ENCODE data around the gene RIPOR2.

The RIPOR2 gene, protein sequence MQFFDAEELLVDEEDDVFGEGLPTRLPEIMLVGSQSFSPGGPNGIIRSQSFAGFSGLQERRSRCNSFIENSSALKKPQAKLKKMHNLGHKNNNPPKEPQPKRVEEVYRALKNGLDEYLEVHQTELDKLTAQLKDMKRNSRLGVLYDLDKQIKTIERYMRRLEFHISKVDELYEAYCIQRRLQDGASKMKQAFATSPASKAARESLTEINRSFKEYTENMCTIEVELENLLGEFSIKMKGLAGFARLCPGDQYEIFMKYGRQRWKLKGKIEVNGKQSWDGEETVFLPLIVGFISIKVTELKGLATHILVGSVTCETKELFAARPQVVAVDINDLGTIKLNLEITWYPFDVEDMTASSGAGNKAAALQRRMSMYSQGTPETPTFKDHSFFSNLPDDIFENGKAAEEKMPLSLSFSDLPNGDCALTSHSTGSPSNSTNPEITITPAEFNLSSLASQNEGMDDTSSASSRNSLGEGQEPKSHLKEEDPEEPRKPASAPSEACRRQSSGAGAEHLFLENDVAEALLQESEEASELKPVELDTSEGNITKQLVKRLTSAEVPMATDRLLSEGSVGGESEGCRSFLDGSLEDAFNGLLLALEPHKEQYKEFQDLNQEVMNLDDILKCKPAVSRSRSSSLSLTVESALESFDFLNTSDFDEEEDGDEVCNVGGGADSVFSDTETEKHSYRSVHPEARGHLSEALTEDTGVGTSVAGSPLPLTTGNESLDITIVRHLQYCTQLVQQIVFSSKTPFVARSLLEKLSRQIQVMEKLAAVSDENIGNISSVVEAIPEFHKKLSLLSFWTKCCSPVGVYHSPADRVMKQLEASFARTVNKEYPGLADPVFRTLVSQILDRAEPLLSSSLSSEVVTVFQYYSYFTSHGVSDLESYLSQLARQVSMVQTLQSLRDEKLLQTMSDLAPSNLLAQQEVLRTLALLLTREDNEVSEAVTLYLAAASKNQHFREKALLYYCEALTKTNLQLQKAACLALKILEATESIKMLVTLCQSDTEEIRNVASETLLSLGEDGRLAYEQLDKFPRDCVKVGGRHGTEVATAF

DNA sequence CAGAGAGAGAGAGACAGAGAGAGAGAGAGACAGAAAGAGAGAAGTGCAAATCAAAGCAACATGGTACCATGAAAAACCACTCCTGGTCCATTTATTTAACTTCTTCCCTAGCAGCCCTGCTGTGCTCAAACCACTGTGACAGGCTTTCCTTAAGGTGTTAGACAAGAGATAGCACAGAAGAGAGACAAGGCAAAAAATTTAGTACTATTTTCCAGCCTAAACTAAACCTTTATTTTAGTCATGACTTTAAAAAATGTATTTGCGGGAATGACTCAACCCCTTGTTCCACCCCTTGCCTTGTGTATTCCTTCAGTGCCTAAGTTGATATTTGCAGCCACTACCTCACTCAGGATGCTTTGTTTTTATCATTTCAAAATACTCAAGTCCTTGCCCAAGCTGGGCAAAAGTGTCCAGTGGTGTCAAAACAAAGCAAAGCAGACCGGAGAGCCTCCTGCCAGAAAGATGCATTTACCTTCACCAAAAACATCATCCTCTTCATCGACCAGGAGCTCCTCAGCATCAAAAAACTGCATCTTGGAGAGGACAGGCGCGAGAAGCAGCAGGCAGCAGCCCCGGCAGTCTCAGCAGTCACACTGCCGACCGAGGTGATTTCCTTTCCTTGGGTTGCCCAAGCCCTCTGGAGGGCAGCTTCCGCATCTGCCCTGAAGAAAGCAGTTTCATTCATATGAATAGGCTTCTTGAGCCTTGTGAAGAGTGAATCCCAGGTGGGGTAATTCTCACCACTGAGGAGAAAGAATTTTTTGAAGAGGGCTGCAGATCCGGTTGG, at the start of gene RIPOR2:
Gene RIPOR2 (minus strand): TSS at position 595 of the 787 bp plus-strand sequence. CDS start 62 bp downstream, at position 533.
- H3K4me3 Mint-ChIP-seq: peak within 1 kb of the TSS; percentile 99
- H3K27ac Mint-ChIP-seq (ENCODE audit: low read depth): peak within 1 kb of the TSS; percentile 98
- peaks cover 49% of the 10 kb centered on the region for H3K36me3 Mint-ChIP-seq (ENCODE audit: insufficient read depth)
- H3K9me3 Mint-ChIP-seq: no peaks in the 10 kb centered on the region
- DNase-seq (ENCODE audit: low spot score in 2 of 2) (peak; percentile 48 to 63), ATAC-seq (replicated peaks; ENCODE audit: extremely low read depth, poor library complexity, severe bottlenecking) (peak; percentile 83)
- H3K4me1 Mint-ChIP-seq: peaks cover 59% of the 10 kb centered on the region
- no peaks in the 10 kb centered on the region for H3K27me3 Mint-ChIP-seq

GRCh38 chr6:24985323-24985722, 49.6 kb upstream of the RIPOR2 start:
- Mint-ChIP-seq H3K36me3 (ENCODE audit: insufficient read depth) (peaks cover 6% of the 10 kb centered on the region), H3K27me3 (no peaks in the 10 kb centered on the region), H3K4me1 (peaks cover 62% of the 10 kb centered on the region), H3K9me3 (no peaks in the 10 kb centered on the region), H3K27ac (ENCODE audit: low read depth) (no peak overlapping the region), H3K4me3 (no peak overlapping the region)
- no peak for DNase-seq (ENCODE audit: low spot score in 2 of 2)
- ATAC-seq (replicated peaks; ENCODE audit: extremely low read depth, poor library complexity, severe bottlenecking): no peak

DNA sequence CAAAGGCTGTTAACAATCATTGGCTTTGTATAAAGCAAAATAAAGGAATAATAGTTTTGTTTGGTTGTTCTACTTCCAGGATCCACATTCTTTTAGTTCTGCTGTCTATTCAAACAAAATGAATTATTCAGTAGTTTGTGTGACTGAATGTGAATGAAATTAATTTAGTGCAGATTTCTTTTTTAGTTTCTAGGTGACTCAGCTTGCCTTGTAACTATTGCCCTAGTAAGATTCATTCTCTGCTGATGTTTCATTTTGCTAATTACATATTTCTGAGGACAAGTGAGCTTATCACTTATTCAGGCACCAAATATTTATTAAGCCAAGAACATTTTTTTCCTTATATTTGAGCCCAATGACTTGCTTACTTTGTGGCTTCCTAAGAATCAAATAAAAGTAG, 46.5 kb upstream of the RIPOR2 start:
- no peak for ATAC-seq (replicated peaks; ENCODE audit: extremely low read depth, poor library complexity, severe bottlenecking)
- Mint-ChIP-seq H3K27ac (ENCODE audit: low read depth) (no peak overlapping the region), H3K4me1 (peaks cover 67% of the 10 kb centered on the region), H3K4me3 (no peak overlapping the region), H3K9me3 (no peaks in the 10 kb centered on the region), H3K36me3 (ENCODE audit: insufficient read depth) (peaks cover 9% of the 10 kb centered on the region), H3K27me3 (no peaks in the 10 kb centered on the region)
- DNase-seq (ENCODE audit: low spot score in 2 of 2): no peak

DNA sequence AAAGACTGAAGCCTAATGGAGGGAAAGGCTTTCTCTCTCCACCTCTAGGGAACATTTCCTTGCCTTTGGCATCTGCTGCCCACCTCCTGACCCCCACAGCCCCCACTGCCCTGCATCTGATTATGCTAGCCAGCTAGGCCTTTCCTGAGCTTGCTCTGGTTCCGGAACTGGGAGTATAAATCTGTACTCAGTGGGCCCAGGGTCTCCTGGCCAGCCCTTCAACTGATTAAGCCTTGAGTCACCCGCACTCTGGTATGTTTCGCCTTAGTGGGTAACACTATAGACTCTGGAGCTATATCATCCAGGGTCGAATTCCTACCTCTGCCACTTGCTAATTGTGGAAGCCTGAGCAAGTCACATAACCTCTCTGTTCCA, 45.6 kb upstream of the RIPOR2 start:
- no peak for ATAC-seq (replicated peaks; ENCODE audit: extremely low read depth, poor library complexity, severe bottlenecking)
- Mint-ChIP-seq H3K4me1 (peaks cover 60% of the 10 kb centered on the region), H3K27ac (ENCODE audit: low read depth) (no peak overlapping the region), H3K36me3 (ENCODE audit: insufficient read depth) (peaks cover 6% of the 10 kb centered on the region), H3K27me3 (no peaks in the 10 kb centered on the region), H3K4me3 (no peak overlapping the region), H3K9me3 (no peaks in the 10 kb centered on the region)
- DNase-seq (ENCODE audit: low spot score in 2 of 2): no peak

- no peaks in the 10 kb centered on the region for H3K27me3 Mint-ChIP-seq
- no peak overlapping the region for H3K4me3 Mint-ChIP-seq
- DNase-seq (ENCODE audit: low spot score in 2 of 2) (no peak), ATAC-seq (replicated peaks; ENCODE audit: extremely low read depth, poor library complexity, severe bottlenecking) (peak; percentile 40)
- H3K9me3 Mint-ChIP-seq: no peaks in the 10 kb centered on the region
- H3K27ac Mint-ChIP-seq (ENCODE audit: low read depth): peak overlapping the region; percentile 6
- H3K36me3 Mint-ChIP-seq (ENCODE audit: insufficient read depth): peaks cover 5% of the 10 kb centered on the region
- peaks cover 55% of the 10 kb centered on the region for H3K4me1 Mint-ChIP-seq
These were observed 45.0 kb upstream of the RIPOR2 start for GRCh38 chr6:24980507-24981385.

DNA sequence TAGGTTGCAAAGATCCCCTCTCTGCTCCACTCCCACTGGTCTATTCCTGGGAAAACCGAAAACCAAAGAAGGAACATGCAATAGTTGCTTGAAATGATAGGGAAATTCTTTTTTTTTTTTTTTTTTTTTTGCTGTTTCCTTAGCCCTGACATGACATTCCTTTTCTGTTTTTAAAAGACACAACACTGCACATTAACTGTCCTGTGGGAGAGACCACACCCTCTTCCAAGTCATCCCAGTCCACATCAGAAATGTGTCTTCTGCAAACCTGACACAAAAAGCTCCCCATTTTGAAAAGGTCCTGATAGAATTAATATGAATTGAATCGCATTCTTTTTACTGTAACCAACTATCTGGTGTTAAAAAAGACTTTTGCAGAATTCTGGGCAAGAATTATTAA, 43.4 kb upstream of the RIPOR2 start:
- no peaks in the 10 kb centered on the region for H3K27me3 Mint-ChIP-seq
- H3K9me3 Mint-ChIP-seq: no peaks in the 10 kb centered on the region
- ATAC-seq (replicated peaks; ENCODE audit: extremely low read depth, poor library complexity, severe bottlenecking): no peak
- peaks cover 7% of the 10 kb centered on the region for H3K36me3 Mint-ChIP-seq (ENCODE audit: insufficient read depth)
- H3K4me1 Mint-ChIP-seq: peaks cover 56% of the 10 kb centered on the region
- no peak overlapping the region for H3K27ac Mint-ChIP-seq (ENCODE audit: low read depth)
- H3K4me3 Mint-ChIP-seq: no peak overlapping the region
- DNase-seq (ENCODE audit: low spot score in 2 of 2): no peak

DNA sequence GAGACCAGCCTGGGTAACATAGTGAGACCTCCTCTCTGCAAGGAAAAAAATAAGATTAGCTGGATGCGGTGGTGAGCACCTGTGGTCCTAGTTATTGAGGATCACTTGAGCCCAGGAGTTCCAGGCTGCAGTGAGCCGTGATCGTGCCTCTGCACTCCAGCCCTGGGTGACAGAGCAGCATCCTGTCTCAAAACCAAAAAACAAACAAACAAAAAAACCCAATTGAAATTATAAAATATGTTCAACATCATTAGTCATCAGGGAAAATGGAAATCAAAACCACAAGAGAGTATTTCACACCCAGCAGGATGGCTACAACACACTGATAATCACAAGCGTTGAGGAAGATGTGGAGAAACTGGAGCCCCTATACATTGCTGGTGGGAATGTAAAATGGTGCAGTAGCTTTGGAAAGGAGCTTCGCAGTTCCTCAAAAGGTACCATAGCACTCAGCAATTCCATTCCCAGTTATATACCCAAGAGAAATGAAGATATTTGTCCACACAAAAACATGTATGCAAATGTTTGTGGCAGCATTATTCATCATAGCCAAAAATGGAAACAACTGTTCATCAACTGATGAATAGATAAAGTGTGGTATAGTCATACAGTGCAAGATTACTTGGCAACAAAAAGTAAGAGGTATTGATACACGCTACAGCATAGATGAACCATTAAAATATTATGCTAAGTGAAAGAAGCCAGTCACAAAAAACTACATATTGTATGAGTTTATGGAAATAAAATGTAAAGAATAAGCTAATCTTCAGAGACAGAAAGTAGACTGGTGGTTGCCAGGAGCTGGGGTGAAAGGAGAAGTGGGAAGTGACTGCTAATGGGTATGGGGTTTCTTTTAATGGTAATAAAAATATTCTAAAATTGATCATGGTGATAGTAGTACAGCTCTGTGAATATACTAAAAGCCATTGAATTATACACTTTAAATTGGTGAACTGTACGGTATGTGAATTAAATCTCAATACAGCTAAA, 38.7 kb upstream of the RIPOR2 start:
- peak; percentile 87 for ATAC-seq (replicated peaks; ENCODE audit: extremely low read depth, poor library complexity, severe bottlenecking)
- H3K4me1 Mint-ChIP-seq: peaks cover 65% of the 10 kb centered on the region
- peak overlapping the region; percentile 51 for H3K4me3 Mint-ChIP-seq
- H3K9me3 Mint-ChIP-seq: no peaks in the 10 kb centered on the region
- no peak for DNase-seq (ENCODE audit: low spot score in 2 of 2)
- H3K27ac Mint-ChIP-seq (ENCODE audit: low read depth): peak overlapping the region; percentile 89
- H3K36me3 Mint-ChIP-seq (ENCODE audit: insufficient read depth): peaks cover 7% of the 10 kb centered on the region
- no peaks in the 10 kb centered on the region for H3K27me3 Mint-ChIP-seq

DNA sequence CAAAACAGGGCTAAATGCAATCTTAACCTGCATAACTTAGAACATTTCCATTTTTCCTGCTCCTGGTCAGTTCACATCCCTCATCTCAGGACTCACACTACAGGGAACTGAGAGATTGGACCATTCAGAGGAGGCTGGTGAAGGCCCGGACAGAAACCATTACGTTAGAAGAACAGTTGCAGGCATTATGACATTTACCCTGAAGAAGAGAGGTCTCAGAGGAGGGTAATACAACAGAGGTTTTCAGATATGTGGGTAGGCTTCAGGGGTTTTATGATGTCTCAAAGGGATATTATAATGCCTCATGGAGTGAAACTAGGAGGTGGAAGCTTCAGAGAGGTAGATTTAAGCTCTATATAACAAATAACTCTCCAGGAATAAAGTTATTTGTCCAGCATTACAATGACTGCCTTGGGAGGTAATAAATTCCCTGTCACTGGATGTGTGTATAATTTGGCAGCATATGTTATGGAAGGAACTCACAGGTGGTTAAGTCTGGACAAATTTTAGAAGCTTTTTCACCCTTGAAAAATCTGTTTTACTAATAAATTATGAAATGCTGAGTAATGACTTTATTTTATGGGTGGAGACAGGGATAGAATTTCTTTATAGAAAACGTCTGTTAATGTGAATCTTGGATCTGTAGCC, 36.7 kb upstream of the RIPOR2 start:
- H3K4me1 Mint-ChIP-seq: peaks cover 72% of the 10 kb centered on the region
- H3K9me3 Mint-ChIP-seq: no peaks in the 10 kb centered on the region
- no peak for ATAC-seq (replicated peaks; ENCODE audit: extremely low read depth, poor library complexity, severe bottlenecking)
- peak overlapping the region; percentile 42 for H3K4me3 Mint-ChIP-seq
- peaks cover 4% of the 10 kb centered on the region for H3K36me3 Mint-ChIP-seq (ENCODE audit: insufficient read depth)
- DNase-seq (ENCODE audit: low spot score in 2 of 2): no peak
- H3K27ac Mint-ChIP-seq (ENCODE audit: low read depth): peak overlapping the region; percentile 89
- H3K27me3 Mint-ChIP-seq: no peaks in the 10 kb centered on the region

GRCh38 chr6:24971067-24971466, 35.3 kb upstream of the RIPOR2 start:
- H3K27me3 Mint-ChIP-seq: no peaks in the 10 kb centered on the region
- peak overlapping the region; percentile 89 for H3K27ac Mint-ChIP-seq (ENCODE audit: low read depth)
- no peak for ATAC-seq (replicated peaks; ENCODE audit: extremely low read depth, poor library complexity, severe bottlenecking)
- no peaks in the 10 kb centered on the region for H3K9me3 Mint-ChIP-seq
- no peak for DNase-seq (ENCODE audit: low spot score in 2 of 2)
- H3K4me3 Mint-ChIP-seq: no peak overlapping the region
- H3K4me1 Mint-ChIP-seq: peaks cover 84% of the 10 kb centered on the region
- peaks cover 4% of the 10 kb centered on the region for H3K36me3 Mint-ChIP-seq (ENCODE audit: insufficient read depth)

GRCh38 chr6:24969343-24969860, 33.6 kb upstream of the RIPOR2 start:
- Mint-ChIP-seq H3K4me1 (peaks cover 82% of the 10 kb centered on the region), H3K36me3 (ENCODE audit: insufficient read depth) (peaks cover 1% of the 10 kb centered on the region), H3K27me3 (no peaks in the 10 kb centered on the region), H3K27ac (ENCODE audit: low read depth) (peak overlapping the region; percentile 89), H3K4me3 (peak overlapping the region; percentile 47), H3K9me3 (no peaks in the 10 kb centered on the region)
- ATAC-seq (replicated peaks; ENCODE audit: extremely low read depth, poor library complexity, severe bottlenecking) (no peak), DNase-seq (ENCODE audit: low spot score in 2 of 2) (no peak)

Measured in central memory CD8-positive, alpha-beta T cell (primary cell).